Ecto neural progenitor cell (in vitro differentiated cells): ENCODE data around the gene FRMPD1.
A peak's percentile ranks its signal among the peaks of the same experiment; 100 is the strongest.

Source experiments
- DNase-seq: peaks from one replicate; pipeline ENCODE4 v3.0.0-alpha.2; 2018; ENCODE audit warnings: low spot score

Gene FRMPD1

DNA sequence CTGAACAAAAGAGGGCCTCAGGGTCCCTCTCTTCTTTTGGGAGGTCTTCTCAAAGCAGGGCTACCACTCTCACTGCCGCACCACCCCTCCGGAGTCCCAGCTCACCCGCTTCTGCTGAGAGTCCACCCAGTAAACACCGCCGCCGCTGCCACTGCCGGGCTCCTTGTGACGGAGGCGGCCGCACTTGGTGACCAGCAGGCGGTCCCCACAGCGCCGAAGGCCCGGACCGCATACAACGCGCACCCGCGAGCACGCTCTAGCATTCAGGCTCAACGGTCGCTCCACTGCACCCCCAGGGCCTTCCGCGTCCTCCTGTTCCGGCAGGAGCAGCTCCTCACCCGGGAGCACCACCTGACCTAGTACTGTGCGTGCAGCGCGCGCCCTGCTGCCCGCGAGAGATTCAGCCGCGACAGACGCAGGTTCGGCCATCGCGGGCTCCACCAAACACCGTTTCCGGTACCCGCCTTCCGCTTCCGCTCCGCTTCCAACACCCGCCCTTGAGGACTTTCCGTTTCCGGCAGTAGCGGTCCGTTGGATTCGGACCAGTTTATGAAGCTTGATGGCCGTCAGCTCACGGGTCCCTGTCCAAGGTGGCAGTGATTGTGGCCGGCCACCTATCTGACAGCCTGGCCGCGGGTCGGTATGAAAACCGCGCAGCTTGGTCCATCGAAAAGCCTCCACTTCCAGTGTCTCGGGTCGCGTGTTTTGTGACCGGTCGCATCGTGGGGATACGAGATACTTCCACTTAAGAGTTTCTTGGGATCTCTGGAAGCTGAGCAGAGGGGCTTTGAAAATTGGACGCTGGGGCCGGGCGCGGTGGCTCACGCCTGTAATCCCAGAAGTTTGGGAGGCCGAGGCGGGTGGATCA, 134.1 kb downstream of the FRMPD1 start, which contains the start of gene EXOSC3:
EXOSC3 (minus strand) TSS at position 449 of the 868 bp plus-strand sequence; CDS start at position 429, 20 bp downstream.
- peak; percentile 92 for DNase-seq

DNA sequence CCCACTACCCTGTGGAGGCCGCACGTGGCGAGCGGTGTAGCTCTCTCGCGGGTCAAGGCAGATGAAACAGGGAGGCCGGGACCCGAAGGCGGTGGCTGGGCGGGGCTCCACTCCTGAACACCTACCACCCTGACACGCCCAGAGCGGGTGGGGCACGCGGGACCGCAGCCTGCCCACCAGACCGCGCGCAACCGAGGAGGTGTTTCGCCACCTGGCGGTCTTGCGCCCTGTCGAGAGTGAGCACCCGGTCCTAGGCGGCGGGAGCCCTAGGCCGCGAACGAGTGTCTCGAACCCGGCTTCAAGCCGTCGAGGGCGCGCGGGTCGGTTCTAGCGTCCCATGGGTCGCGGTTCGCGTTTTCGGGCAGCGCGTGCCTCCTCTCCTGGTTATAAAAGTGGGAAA, 136.3 kb downstream of the FRMPD1 start:
- no peak for DNase-seq

DNA sequence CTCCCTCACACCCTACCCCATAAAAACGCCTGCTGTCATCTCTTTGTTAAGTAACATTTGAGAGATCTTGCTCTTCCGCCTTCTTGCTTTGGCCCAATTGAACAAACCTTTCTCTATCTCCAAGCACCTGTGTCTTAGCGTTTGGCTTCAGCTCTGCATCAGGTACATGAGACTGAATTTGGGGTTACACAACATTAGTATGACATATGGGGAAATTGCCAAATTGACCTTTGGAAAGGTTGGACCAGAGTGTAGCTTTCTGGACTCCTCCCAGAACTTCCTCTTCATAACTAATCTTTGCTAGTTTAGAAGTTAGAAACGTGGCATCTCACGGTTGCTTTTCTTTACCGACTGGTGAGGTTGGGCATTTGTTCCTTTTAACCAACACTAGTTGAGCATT, 137.6 kb downstream of the FRMPD1 start:
- no peak for DNase-seq

DNA sequence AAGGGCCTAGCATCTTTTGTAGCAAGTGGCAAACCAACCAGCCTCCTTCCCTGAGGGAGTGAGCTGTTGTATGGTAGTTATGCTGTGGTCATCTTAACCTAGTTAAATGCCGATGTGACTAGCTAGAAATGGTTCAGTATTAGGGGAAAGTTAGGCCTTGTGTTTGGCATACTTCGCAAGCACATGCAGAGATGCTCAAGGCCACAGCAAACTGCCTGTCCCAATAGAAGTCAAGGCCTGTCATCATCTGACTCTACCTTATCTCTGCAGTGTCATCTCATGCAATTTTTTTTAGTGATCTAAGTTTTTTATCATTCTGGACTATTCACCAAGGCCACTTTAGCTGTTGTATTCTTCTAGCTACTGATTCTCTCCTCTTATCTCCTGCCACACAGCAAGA, 139.3 kb downstream of the FRMPD1 start:
- no peak for DNase-seq

DNA sequence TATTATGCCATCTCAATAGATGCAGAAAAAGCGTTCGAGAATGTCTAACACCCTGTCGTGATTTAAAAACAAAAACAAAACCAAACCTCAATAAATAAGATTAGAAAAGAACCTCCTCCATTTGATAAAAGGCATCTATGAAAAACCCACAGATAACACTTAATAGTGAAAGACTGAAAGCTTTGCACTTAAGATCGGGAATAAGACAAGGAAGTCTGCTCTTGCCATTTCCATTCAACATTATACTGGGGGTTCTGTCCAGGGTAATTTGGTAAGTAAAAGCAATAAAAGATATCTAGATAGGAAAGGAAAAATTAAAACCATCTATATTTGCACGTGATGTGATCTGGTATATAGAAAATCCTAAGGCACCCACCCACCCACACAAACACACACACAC, 141.4 kb downstream of the FRMPD1 start:
- DNase-seq: no peak

DNA sequence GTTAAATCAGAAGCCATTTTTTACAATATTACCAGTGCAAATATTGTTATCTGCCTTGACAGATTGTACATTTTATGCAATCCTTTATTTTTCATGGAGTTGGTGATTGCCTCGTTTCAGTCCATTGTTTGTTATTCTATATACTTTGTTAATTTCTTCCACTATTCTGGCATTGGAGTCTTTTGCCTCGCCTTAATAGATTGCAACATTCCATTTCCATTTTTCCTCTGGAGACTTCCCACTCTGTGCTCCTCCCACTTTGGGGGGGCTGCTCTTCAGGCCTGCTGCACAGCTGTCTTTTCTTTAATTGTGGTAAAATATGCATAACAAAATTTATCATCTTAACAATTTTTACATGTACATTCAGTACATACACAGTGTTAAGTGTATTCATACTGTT, 145.5 kb downstream of the FRMPD1 start:
- no peak for DNase-seq
